ENCODE measurements around the gene ACOX3. TPM values are rescaled to one million over a fixed set of nuclear protein-coding genes. Genes with fewer than 3 reads are reported as not detected.
A peak's percentile ranks its signal among the peaks of the same experiment; 100 is the strongest.

ACOX3 gene
- polyA plus RNA-seq, 3 donors, result 16.4 to 19.4 (median 17.3) TPM

DNA sequence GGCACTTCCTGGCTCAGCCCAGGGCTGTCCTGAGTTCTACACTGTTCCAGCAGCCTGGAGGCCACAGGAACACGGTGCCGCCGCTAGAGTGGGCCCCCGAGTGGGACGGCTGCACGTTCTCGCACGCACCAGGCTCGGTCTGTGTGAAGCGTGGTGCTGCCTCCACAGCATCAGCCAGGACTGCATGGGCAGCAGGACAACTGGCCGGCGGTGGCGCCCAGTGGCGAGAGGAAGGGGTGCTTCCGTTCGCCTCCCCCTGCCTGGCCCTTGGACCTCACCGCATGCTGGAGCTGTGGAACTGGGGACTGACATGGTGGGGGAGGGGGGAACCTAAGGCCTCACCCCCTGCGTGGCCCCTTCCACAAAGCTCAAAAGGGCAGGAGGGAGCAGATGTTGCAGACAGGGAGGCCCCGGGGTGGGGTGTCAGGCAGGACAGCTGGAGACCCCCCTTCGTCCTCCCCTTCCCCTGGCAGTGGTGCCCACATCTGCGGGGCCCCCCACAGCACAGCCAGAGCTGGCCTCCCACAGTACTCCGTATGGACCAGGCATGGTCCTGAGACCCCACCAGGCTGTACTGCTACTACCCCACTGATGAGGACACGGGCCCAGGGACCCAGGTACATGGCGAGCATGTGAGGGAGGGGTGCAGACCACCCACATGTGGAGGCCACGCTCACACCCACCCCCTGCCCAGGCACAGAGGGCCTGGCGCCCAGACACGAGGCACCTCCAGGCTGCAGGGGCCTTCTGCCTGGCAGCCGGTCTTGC, 58.5 kb downstream of the ACOX3 start:
- DNase-seq (ENCODE audit: extremely low read depth in 1 of 11, low read depth in 9 of 11, low spot score in 4 of 11), result no peak

DNA sequence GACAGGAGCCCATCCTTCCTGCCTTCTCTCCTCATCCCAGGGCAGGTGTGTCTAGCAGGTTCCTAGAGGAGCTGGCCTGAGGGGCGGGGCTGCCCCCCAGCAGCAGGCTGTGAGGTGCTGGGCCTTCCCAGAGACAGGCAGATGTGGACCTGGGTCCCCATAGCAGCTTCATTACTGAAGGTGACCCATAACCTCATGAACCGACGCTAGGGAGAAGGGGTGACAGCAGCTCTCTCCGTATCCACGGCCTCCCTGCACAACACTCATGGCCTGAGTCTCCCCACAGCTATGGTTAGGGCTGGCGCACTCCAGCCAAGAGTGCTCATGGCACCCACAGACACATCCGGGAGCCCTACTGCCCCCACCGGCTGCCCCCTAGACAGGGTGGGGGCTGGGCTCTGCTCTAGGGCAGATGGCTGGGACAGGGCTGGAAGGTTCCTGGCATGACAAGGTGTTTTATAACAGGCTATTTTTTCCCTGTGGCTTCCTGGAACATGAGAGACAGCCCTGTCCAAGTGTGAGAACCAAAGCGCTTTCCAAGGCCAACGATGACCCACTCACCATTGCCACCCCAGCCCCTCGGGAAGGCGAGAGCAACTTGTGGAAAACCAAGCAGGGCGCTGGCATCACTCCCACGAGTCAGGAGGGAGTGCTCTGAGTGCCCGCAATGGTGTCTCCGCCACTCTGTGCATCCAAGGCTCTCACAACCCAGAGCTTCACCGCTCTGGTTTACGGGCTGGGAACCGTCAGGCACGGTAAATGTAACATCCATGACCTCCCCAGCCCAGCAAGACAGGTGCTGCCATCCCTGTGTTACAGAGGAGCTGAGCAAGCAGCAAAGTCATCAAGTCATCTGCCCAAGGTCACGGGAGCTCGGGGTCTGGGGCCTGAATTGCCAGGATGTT, 59.8 kb downstream of the ACOX3 start:
- no peak for DNase-seq (ENCODE audit: extremely low read depth in 1 of 11, low read depth in 9 of 11, low spot score in 4 of 11)

GRCh38 chr4:8379771-8380170, 60.8 kb downstream of the ACOX3 start:
- DNase-seq (ENCODE audit: extremely low read depth in 1 of 11, low read depth in 9 of 11, low spot score in 4 of 11), result no peak

- DNase-seq (ENCODE audit: extremely low read depth in 1 of 11, low read depth in 9 of 11, low spot score in 4 of 11), result no peak
Observed at GRCh38 chr4:8379281-8379680, 61.2 kb downstream of the ACOX3 start.

DNA sequence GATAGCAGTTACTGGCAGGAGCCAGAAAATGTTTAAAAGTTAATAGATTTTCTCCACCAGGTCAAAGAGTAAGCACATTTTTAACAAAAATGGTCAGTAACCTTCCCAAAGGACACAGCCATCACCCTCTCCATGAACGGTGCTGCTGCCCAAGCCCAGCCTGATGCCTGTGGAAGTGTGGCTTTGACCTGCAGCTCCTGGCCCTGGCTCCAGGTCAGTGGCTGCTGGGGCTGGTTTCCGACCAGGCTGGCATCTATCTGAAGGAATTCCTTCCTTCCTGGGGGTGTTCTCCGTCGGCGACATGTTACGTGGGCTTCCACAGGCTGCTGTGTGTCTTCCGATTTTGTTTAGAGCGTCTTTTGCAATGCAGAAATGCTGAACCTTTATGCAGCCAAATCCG, 61.7 kb downstream of the ACOX3 start:
- DNase-seq (ENCODE audit: extremely low read depth in 1 of 11, low read depth in 9 of 11, low spot score in 4 of 11), result no peak

- DNase-seq (ENCODE audit: extremely low read depth in 1 of 11, low read depth in 9 of 11, low spot score in 4 of 11), result no peak
Observed at GRCh38 chr4:8378101-8378724, 62.3 kb downstream of the ACOX3 start.

DNA sequence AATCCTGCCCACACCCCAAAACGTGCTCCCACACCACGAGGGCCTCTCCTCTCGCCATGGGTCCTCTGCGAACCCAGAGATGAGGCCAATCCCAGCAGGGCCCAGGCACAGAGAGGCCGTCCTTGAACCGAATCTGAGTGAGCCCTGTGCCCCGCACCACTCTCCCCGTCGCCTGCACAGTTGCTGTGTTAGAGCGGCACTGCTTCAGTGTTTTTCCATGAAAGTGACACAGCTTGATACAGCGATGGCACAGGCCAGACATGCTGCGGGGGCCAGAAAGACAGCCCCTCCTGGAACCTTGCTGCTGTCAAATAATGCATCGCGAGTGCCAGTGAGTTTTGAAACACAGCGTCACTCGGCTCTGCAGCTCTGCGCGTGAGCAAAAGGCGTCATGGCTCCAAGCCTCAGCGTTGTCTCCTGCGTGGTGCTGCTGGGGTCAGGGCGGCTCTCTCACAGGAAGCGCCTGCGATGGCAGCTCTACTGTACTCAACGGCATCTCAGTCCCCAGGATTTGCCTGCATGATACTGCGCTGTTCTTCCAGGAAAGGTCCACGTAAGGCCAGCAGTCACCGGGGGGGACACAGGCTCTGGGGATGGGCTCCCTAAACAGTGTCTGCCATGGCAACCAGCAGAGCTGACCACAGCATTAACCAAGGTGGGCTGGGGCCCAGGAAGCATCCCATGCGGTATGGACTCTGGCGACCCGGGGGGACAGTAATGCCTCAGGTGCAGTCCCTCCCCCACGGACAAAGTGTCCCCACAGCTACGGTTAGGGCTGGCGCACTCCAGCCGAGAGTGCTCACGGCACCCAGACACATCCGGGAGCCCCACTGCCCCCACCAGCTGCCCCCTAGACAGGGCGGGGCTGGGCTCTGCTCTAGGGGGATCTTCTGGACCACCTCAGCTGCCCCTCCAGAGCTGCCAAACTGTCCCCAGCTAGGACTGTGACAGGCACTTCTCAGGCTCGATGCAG, 63.1 kb downstream of the ACOX3 start:
- DNase-seq (ENCODE audit: extremely low read depth in 1 of 11, low read depth in 9 of 11, low spot score in 4 of 11), result no peak

GRCh38 chr4:8376361-8377102, 64.0 kb downstream of the ACOX3 start:
- DNase-seq (ENCODE audit: extremely low read depth in 1 of 11, low read depth in 9 of 11, low spot score in 4 of 11), result no peak

GRCh38 chr4:8374851-8375649, 65.5 kb downstream of the ACOX3 start:
- no peak for DNase-seq (ENCODE audit: extremely low read depth in 1 of 11, low read depth in 9 of 11, low spot score in 4 of 11)

DNA sequence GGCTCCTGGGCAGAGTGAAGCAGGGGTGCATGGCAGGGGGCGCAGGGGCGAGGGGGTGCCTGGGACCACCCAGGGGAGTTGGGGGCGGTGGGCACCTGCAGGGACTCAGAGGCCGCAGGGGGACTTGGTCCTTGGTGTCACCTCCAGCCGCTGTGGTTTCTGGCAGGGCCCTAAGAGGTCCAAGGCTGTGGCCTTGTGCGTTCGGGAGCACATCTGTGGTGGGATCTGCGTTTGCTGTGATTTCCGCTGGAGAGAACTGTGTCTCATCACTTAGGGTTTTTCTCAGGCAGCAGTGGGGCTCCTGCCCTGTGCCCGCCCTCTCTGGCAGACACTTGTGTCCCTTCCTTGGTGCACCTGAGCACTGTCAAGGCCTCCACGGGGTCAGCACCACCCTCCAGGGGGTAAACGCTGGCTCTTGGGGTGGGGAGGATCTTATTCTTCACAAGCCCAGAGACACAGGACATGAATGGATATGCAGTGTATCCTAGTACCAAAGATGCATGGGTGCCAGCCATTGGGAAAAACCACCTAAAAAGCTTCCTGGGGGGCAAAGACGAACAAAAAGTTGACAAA, 66.5 kb downstream of the ACOX3 start:
- no peak for DNase-seq (ENCODE audit: extremely low read depth in 1 of 11, low read depth in 9 of 11, low spot score in 4 of 11)

DNA sequence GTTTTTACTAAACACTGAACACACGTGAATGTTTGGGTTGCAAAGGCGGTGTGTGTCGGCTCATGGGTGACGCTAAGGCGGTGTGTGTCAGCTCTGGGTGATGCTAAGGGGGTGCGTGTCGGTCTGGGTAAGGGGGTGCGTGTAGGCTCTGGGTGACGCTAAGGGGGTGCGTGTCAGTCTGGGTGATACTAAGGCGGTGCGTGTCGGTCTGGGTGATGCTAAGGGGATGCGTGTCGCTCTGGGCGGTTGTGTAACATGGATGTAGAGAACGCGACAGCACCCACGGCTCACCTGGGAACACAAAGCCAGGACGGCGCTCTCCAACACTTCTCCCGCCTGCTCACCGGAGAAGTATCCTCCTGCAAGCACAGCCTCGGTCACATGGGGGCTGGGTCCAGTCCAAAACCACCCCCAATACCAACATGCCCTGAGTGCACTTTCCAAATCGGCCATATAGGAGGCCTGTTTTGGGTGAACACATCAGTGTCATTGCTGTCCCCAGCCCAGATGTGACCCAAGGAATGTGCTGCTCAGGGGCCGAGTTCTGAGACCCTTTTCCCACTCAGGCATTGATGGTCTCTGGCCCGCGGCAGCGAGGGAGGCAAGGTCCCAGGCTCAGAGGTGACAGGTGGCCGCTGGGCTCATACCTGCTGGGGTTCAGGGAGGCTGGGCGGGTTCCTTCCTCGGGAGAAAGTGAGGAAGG, 67.1 kb downstream of the ACOX3 start:
- no peak for DNase-seq (ENCODE audit: extremely low read depth in 1 of 11, low read depth in 9 of 11, low spot score in 4 of 11)

- no peak for DNase-seq (ENCODE audit: extremely low read depth in 1 of 11, low read depth in 9 of 11, low spot score in 4 of 11)
Observed at GRCh38 chr4:8372506-8372905, 68.0 kb downstream of the ACOX3 start.

- no peak for DNase-seq (ENCODE audit: extremely low read depth in 1 of 11, low read depth in 9 of 11, low spot score in 4 of 11)
Observed at GRCh38 chr4:8371596-8371995, 68.9 kb downstream of the ACOX3 start.

- DNase-seq (ENCODE audit: extremely low read depth in 1 of 11, low read depth in 9 of 11, low spot score in 4 of 11), result peak in 6 of 11 donors; percentile 39 to 73 (median 58)
Observed at GRCh38 chr4:8370835-8371595, 69.5 kb downstream of the ACOX3 start.

DNA sequence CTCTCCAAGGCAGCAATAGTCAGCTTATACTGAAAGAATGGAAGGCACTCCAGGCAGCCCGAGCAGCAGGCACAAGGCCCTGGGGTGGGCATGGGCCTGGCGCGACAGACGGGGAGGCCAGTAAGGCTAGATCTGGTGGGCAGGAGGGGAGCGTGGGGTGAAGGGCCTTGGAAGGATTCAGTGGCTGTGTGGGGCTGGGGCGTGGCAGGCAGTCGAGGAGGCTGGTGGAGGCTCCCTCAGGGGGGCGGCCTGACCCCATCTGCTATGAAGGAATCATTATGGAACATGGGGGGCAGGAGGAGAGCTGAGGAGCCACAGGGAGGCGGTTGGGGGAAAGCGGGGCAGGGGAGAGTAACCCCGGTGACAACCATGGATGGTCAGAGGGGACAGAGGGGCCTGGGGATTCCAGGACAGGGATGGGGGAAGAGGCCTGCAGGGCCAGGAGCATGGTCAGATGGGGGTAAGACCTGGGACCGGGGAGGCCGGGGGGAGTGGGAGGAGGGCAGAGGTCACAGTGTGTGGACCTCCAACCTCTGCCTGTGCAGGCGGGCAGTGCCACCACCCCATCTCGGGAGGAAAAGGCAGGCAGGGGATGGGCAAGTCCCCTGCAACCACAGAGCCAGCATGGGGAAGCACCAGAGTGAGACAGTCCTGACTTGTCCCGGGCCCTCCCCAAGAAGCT, 70.3 kb downstream of the ACOX3 start:
- no peak for DNase-seq (ENCODE audit: extremely low read depth in 1 of 11, low read depth in 9 of 11, low spot score in 4 of 11)

Data from renal cortex interstitium (tissue), 11 donors.